K562 (cell line): Measurements from ENCODE around the gene GOLGA8A. TPM values are rescaled to one million over a fixed set of nuclear protein-coding genes. Genes with fewer than 3 reads are reported as not detected.

Source experiments
- ATAC-seq: fragments of 200-7000 bp; cut with Tn5 transposase; 3 replicates; pipeline ENCODE4 v1.9.1; 2020; ENCODE audit warnings: moderate library complexity
- BruUV-seq: library from RNA; stranded (reverse); fragments of 400-500 nt; replicated peaks from 2 replicates; lab custom pipeline; 2021; lab: Mats Ljungman, UMichigan
- CTCF ChIA-PET: fragments of 300-600 bp; formaldehyde crosslinking; extraction: SDS; loops from one replicate; lab custom pipeline; 2021; ENCODE audit warnings: low intra/inter-chr PET ratio; lab: Yijun Ruan, JAX
- POLR2A ChIA-PET: fragments of 300-600, 350-650 bp; sonication (Branson Sonifier 250); formaldehyde crosslinking; extraction: SDS; loops from one replicate; lab custom pipeline; 2021; ENCODE audit warnings: antibody characterized with exemption, inconsistent platforms; lab: Yijun Ruan, JAX
- DNase-seq, 4 experiments: peaks; one replicate each; pipeline versions ENCODE4 v3.0.0 to v3.0.0-alpha.2; 2011 to 2018; ENCODE audit warnings: low spot score in 3 of 4, mixed read lengths in 3 of 4; ENCODE audit errors: extremely low read depth in 1 of 4
- FAIRE-seq: peaks from 2 replicates; lab custom pipeline; 2011; peaks lifted over from hg19 to GRCh38; lab: Jason Lieb, UNC
- H2AFZ ChIP-seq: 2 replicates; pipeline ENCODE4 v1.6.0; 2011; ENCODE audit warnings: low read depth, low read length, control low read depth, inconsistent platforms
- H3K27ac ChIP-seq: fragments of 200-600 bp; 3 replicates; pipeline ENCODE4 v1.8.0; 2011; ENCODE audit warnings: low read depth, mild to moderate bottlenecking, control low read depth, inconsistent platforms, low read length, moderate library complexity, mixed read lengths; ENCODE audit errors: extremely low read depth
- H3K27me3 ChIP-seq, 2 experiments: fragments of 300-600 bp in 1 of 2; 2 replicates in 1 of 2; 3 replicates in 1 of 2; pipeline versions ENCODE4 v1.6.0 to v1.8.0; 2011; ENCODE audit warnings: inconsistent platforms in 2 of 2, low read length in 2 of 2, mild to moderate bottlenecking in 1 of 2, mixed read lengths in 1 of 2, moderate library complexity in 1 of 2; ENCODE audit not compliant: control insufficient read depth in 2 of 2, insufficient read depth in 2 of 2
- H3K36me3 ChIP-seq: fragments of 300-600 bp; 3 replicates; pipeline ENCODE4 v1.8.0; 2011; ENCODE audit warnings: mild to moderate bottlenecking, low read length, inconsistent platforms; ENCODE audit not compliant: control insufficient read depth, insufficient read depth
- H3K4me1 ChIP-seq, 2 experiments: fragments of 200-600 bp in 1 of 2; replicated peaks in 1 of 2; 2 replicates in 1 of 2; 3 replicates in 1 of 2; pipeline versions ENCODE4 v1.5.1 to v1.8.0; 2011; ENCODE audit warnings: inconsistent platforms in 2 of 2, low read length in 2 of 2, mild to moderate bottlenecking in 1 of 2, mixed read lengths in 1 of 2, moderate library complexity in 1 of 2; ENCODE audit not compliant: control insufficient read depth in 2 of 2, insufficient read depth in 2 of 2
- H3K4me2 ChIP-seq: 2 replicates; pipeline ENCODE4 v1.6.1; 2011; ENCODE audit warnings: low read length, control low read depth, inconsistent platforms, mixed read lengths; ENCODE audit not compliant: insufficient read depth
- H3K4me3 ChIP-seq: fragments of 200-600 bp; sonication (generic), shearing (Covaris generic); 2 replicates; pipeline ENCODE4 v1.5.1; 2016; ENCODE audit warnings: control low read depth, inconsistent platforms
- H3K79me2 ChIP-seq: fragments of 200-600 bp; 3 replicates; pipeline ENCODE4 v1.8.0; 2011; ENCODE audit warnings: low read length, inconsistent platforms; ENCODE audit not compliant: control insufficient read depth, insufficient read depth
- H3K9ac ChIP-seq, 2 experiments: 2 replicates each; pipeline versions ENCODE4 v1.6.0 to v1.6.1; 2011; ENCODE audit warnings: low read depth in 2 of 2, low read length in 2 of 2, control low read depth in 1 of 2, inconsistent platforms in 1 of 2, mild to moderate bottlenecking in 1 of 2, mixed read lengths in 1 of 2; ENCODE audit not compliant: insufficient read depth in 1 of 2
- H3K9me1 ChIP-seq: one replicate; pipeline ENCODE4 v1.6.0; 2011; ENCODE audit warnings: inconsistent platforms, mild to moderate bottlenecking, low read length, moderate library complexity; ENCODE audit not compliant: control insufficient read depth, insufficient read depth
- H3K9me3 ChIP-seq: replicated peaks from 2 replicates; pipeline ENCODE4 v1.5.1; 2011; ENCODE audit warnings: low read depth, low read length, inconsistent platforms; ENCODE audit not compliant: control insufficient read depth, insufficient read depth
- H4K20me1 ChIP-seq: replicated peaks from 2 replicates; pipeline ENCODE4 v1.6.1; 2011; ENCODE audit warnings: low read length, inconsistent platforms, mixed read lengths; ENCODE audit not compliant: control insufficient read depth, insufficient read depth
- CHAMP1 ChIP-seq: fragments of 450-650 bp; IDR thresholded peaks from 2 replicates; pipeline ENCODE4 v1.6.1; 2016; ENCODE audit warnings: mild to moderate bottlenecking
- THAP12 ChIP-seq: fragments of 250-450 bp; sonication (Bioruptor Pico); IDR thresholded peaks from 2 replicates; pipeline ENCODE4 v1.9.0; 2021; ENCODE audit warnings: mild to moderate bottlenecking, inconsistent platforms
- ZNF431 ChIP-seq: sonication (generic); formaldehyde crosslinking; IDR thresholded peaks from 2 replicates; pipeline ENCODE4 v1.8.0; 2022; ENCODE audit warnings: mild to moderate bottlenecking, missing genetic modification reagents
- ZNF766 ChIP-seq: fragments of 200-800 bp; sonication (Bioruptor generic); conservative IDR thresholded peaks from 2 replicates; pipeline ENCODE4 v1.6.1; 2016; ENCODE audit warnings: missing genetic modification characterization, missing compliant biosample characterization
- WGBS: fragments of 100-300 bp; shearing (Covaris generic); methylation state at CpG from one replicate; pipeline ENCODE4 v1.1.6; 2016; ENCODE audit warnings: low coverage, mixed read lengths; ENCODE audit not compliant: insufficient coverage; ENCODE audit errors: missing lambda C conversion rate; 5-methylcytosine and 5-hydroxymethylcytosine counted together
- in situ Hi-C: fragments of 300-500 bp; cut with MboI; formaldehyde crosslinking; loops from 4 replicates; pipeline ENCODE4 v1.15.0; 2018; ENCODE audit warnings: inconsistent platforms, mixed read lengths
- intact Hi-C: fragments of 100-400 bp; cut with micrococcal nuclease; formaldehyde crosslinking; loops from 2 replicates; pipeline ENCODE4 v1.14.2; 2022
- polyA plus RNA-seq, 8 experiments: library from polyadenylated mRNA; depleted of rRNA in 4 of 8; stranded (reverse) in 5 of 8; unstranded in 3 of 8; fragments of >200 nt; fragmentation: Nextera tagmentation in 2 of 8; fragmentation: Illumina TruSeq in 1 of 8; extraction: Ambion mirVana in 2 of 8; extraction: Trizol in 1 of 8; gene quantifications; 2 replicates each; pipeline versions ENCODE4 v1.2.1 to v1.2.3, GENCODE V29; 2011 to 2014; ENCODE audit warnings: inconsistent platforms in 1 of 8, missing spikeins in 1 of 8
- total RNA-seq, 7 experiments: library from RNA; depleted of rRNA in 6 of 7; stranded (reverse); fragments of >200 nt in 6 of 7; fragmentation: Illumina TruSeq in 2 of 7; extraction: Trizol in 2 of 7; gene quantifications; 2 replicates each; pipeline versions ENCODE4 v1.2.1 to v1.2.3, GENCODE V29; 2011 to 2021; ENCODE audit warnings: low replicate concordance in 1 of 7

Gene GOLGA8A
- total and polyA plus RNA-seq, 9 of the 15 experiments (the other 6 are each of a cell fraction or from before 2014, with no cell fraction given), result 11.2 to 191 (median 56.3) TPM

GRCh38 chr15:34439878-34440277 is 2.3 kb upstream of the GOLGA8A start:
- no peaks in the 10 kb centered on the region for H3K27me3 ChIP-seq
- no peak overlapping the region for H3K9ac ChIP-seq
- no peak overlapping the region for H3K27ac ChIP-seq
- no peak overlapping the region for H3K4me2 ChIP-seq
- H2AFZ ChIP-seq, result no peak overlapping the region
- no peaks in the 10 kb centered on the region for H3K9me3 ChIP-seq
- H3K36me3 ChIP-seq, result peaks cover 10% of the 10 kb centered on the region; the same call in 2 of the 3 replicates
- H3K4me3 ChIP-seq, result no peak overlapping the region
- peaks cover 8% of the 10 kb centered on the region; the same call in 1 of the 2 replicates for H4K20me1 ChIP-seq
- peaks cover 8 to 20% of the 10 kb centered on the region in 2 experiments; a peak in 3 of 5 replicates for H3K4me1 ChIP-seq
- TF ChIP-seq CHAMP1 (0 out of 2 replicates have a peak, but pooled peaks have one; percentile 36), THAP12 (CRISPR knock-in tag) (no peak), ZNF431 (CRISPR knock-in tag) (peak; percentile 95), ZNF766 (CRISPR knock-in tag) (peak; percentile 84)
- BruUV-seq, result no TSS peak
- FAIRE-seq (no peak), DNase-seq (peak in 1 of 4 experiments; percentile 4), ATAC-seq (no peak)
- 62% methylated on average over 5 of the region's 5 CpGs for WGBS
- CTCF ChIA-PET, result no interaction called here
- H3K9me1 ChIP-seq, result no peaks in the 10 kb centered on the region
- intact Hi-C loops, result loop anchor here (10.0 kb wide), 2 partner anchors 145 to 215 kb away; partner anchors contain the start of genes EMC4 and GOLGA8B
- POLR2A ChIA-PET, result no interaction called here
- in situ Hi-C loops, result no loop called here
- H3K79me2 ChIP-seq, result peaks cover 29% of the 10 kb centered on the region
